Astrocyte (in vitro differentiated cells and primary cell): Measurements from ENCODE around the gene DNMT1.

Experiments
- CTCF ChIP-seq: IDR thresholded peaks from 2 replicates; pipeline ENCODE4 v1.5.1; 2011; ENCODE audit warnings: low read depth, mild to moderate bottlenecking, inconsistent platforms, low read length, moderate library complexity; ENCODE audit not compliant: insufficient read depth
- EZH2 ChIP-seq: IDR thresholded peaks from 2 replicates; pipeline ENCODE4 v1.6.1; 2012; ENCODE audit warnings: mild to moderate bottlenecking, low read length, inconsistent platforms; ENCODE audit not compliant: insufficient read depth

GRCh38 chr19:10126213-10126639, 68.5 kb downstream of the DNMT1 start:
- TF ChIP-seq CTCF = no peak
- TF ChIP-seq EZH2 = no peak
